NCI-H748 (cell line): ENCODE measurements around the gene TSPAN9.

Source experiments
- DNase-seq: peaks from one replicate; lab custom pipeline; 2025; ENCODE audit not compliant: unreplicated experiment; lab: John Stamatoyannopoulos, UW

The TSPAN9 gene

GRCh38 chr12:3138941-3139511, 61.8 kb downstream of the TSPAN9 start:
- no peak for DNase-seq

DNA sequence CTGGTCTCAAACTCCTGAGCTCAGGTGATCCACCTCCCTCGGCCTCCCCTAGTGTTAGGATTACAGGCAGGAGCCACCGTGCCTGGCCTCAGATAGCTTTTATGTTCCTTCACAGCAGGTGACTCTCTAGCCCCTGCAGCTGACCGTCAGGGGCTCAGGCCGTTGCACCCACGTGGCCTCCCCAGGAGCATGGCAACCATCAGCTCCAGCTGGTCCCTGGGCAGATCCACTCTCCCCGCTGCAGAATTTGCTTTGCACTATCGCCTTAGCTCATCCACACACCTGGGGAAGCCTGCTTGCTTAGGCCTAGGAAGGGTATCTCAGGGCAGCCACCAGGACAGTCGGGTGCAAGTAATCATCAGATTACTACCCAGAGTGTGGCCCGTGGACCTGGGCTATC, 62.6 kb downstream of the TSPAN9 start:
- no peak for DNase-seq

GRCh38 chr12:3140284-3140683, 63.1 kb downstream of the TSPAN9 start:
- DNase-seq: no peak

DNA sequence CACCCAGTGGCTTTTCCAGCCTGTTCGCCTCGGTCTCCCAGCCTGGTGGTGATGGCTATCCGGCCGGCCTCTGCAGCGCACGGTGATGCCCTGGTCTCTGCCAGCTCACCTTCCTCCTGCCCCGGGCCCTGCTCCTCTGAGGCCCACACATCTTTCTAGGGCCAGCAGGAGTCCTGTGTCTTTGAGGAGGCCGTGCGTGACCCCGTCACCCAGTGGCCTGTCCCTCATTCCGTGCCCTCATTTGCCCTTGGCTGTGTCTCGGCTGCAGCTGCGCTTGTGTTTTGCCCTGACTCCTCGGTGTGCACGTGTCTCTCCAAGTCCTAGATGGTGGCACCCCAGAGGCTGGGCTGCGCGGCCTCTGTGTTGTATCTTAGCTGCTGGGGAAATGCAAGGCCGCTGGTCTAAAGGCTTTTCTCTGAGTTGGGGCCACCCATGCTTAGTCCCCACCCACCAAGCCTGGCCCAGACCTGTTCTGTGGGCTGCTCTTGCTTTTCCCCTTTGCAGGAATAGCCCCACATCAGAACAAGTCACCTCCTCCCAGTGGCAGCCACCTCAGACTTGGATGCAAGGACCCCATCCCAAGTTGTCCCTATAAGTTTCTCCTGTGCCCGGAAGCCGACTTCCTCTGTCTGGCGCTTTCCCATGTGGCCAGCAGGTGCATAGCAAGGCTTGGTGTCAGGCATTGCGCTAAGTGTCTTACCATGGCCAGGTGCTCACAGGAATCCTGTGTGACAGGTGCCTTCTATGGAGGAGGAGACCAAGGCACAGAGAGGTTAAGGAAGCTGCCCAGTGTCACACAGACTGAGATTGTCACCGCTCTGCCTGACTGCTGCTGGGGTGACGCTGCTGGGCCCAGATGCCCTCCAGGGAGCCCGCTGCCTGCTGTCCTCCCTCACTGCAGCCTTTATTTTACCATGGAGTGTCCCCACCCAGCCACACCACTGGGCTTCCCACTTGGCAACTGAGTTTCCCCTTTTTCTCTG, 64.5 kb downstream of the TSPAN9 start:
- DNase-seq: no peak

DNA sequence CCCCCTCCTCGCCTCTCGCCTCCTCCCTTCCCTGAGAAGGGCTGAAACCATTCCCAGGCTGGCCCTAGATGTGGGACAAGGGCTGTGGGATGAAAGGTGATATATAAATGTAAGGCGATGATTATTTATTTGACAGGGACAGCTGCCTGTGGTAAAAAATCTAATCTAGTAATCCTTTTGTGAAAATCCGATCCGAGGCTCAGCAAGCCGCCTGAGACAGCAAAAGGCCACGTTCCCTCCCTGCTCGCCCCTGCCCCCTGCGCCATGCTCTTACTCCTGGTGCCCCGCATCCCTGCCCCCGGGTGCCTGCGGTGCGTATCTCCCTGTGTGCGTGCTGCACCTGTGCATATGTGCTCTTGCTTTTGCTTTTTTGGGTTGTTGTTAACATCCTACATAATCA, 65.2 kb downstream of the TSPAN9 start:
- DNase-seq: no peak

DNA sequence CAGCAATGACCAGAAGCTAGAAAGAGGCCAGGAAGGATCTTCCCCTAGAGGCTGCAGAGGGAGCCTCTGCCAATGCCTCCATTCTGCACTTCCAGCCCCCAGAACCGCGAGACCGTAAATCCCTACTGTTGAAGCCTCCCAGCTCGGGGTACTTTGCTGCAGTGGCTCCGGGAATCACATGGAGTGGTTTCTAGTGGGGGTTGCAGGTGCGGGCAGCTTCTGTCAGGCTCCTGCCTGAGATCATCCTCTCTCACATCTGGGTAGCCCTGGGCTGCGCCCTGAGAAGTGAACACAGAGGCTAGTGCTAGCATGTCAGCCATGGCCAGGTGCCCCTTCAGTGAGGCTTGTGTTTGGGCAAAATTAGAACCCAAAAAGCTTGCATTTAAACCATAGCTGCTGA, 67.3 kb downstream of the TSPAN9 start:
- no peak for DNase-seq

- no peak for DNase-seq
These were observed 67.9 kb downstream of the TSPAN9 start for GRCh38 chr12:3145033-3145432.

DNA sequence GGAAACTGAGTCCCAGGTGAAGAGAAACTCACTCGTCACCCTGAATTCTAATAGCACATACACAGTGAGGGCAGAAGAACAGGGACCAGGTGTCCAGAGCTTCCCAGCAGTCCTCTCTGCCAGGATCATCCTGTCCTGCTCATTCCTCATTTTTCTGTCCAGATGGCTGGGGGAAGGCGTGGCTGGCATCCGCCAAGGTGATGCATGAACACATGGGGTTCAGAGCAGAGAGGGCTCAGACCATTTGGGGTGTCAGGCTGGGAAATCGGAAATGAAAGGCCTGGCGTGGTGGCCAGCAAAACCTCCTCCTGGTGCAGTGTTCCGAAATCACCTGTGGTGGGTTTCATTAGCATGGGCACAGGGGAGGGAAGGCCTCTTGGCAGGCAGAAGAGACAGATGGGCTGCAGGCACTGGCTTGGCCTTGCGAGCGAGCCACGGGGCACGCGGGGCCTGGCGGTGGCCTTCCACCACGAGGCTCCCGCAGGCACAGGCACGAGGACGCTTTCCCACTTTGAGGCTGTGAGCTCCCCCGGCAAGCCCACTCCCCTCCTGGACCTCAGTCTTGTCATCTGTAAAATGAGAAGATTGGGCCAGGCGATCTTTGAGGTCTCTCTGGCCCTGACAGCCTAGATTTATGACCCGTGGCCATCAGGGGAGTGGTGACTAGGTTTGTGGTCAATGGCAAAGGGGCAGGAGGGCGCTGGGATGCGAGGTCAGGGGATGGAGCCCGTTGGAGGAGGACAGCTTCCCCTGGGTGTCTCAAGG, 68.5 kb downstream of the TSPAN9 start:
- no peak for DNase-seq

GRCh38 chr12:3147260-3147659, 70.1 kb downstream of the TSPAN9 start:
- no peak for DNase-seq

DNA sequence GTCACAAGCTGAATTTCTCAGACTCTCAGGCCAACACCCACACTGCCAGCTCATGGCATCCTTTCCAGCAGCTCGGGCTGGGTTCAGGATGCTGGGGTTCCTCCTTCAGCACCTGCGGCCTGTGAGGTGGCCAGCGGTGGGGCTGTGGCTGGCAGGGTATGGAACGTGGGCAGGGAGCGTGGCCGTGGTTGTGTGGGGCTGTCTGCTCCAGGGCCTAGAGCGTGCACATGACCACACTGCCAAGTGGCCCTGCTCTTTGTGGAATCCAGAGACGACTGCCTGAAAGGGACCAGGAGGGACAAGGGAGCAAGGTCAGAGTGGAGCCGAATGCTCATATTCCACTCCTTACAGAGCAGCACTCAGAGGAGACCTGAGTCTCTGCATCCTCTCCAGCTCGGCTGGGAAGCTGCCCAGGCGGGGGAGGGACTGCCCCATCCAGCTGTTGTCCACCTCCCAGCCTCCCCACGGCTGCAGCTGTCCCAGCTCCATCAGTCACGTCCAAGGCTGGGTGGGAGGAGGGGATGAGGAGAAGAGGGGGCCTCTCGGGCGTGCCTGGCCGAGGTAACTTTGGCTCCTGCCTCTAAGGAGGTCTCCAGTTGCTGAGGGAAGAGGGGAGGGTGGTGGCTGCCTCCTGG, 71.3 kb downstream of the TSPAN9 start:
- DNase-seq: no peak

- no peak for DNase-seq
These were observed 72.5 kb downstream of the TSPAN9 start for GRCh38 chr12:3149515-3150307.

DNA sequence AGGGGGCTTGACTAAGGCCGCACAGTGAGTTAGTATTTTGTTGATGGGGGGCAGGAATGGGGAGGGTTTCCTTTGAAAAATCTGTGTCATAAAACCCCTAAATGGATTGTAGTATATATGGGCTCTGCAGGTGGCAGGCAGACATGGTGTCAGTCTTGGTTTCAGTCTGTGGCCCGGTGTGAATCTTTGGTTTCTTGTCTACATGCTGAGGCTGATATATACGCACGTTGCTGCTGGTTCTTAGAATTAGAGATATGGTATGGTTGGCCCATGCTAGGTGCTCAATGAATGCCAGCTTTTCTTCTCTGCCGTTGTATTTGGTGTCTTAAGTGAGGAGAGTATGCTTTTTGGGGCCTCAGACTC, 73.1 kb downstream of the TSPAN9 start:
- no peak for DNase-seq

DNA sequence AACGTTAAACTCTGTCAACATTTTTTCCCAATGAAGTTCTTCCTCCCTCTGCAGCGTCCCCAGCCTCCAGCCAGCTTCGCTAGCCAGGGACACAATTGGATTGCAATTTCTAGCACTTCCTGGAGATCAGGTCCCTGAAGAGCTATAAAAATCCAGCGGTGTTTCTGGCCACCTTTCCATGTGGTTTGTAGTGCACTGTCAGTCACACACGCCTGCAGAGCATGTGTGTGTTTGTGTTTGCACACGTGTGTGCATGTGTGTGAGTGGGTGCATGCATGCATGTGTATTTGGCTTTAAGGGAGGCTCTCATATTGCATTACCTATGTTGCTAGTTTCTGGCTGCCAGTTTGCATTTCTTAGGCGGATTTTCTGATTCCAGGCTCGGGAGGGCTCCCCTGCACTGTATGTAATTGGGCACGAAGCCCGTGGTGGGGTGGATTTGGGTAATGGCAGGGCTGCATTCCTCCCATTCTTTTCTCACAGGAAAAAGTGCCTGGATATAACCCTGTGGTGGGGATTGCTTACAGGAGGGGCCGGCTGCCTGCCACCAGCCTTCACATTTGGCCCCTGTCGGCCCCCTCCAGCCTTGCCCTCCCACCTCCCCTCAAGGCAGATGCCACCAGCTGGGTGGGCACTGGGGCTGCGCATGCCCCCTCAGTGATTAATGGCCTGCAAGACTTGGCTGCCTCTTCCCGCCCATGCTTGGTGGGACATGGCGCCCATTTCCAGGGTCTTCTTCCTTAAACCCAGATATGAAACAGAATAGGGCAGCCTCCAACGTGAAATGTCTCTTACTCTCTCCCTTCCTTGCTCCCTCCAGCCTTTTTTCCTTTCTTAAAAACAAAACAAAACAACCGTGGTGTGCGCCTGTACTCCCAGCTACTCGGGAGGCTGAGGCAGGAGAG, 74.0 kb downstream of the TSPAN9 start:
- DNase-seq: no peak

- DNase-seq: no peak
These were observed 74.9 kb downstream of the TSPAN9 start for GRCh38 chr12:3152011-3152511.

GRCh38 chr12:3152892-3153291, 75.7 kb downstream of the TSPAN9 start:
- no peak for DNase-seq

DNA sequence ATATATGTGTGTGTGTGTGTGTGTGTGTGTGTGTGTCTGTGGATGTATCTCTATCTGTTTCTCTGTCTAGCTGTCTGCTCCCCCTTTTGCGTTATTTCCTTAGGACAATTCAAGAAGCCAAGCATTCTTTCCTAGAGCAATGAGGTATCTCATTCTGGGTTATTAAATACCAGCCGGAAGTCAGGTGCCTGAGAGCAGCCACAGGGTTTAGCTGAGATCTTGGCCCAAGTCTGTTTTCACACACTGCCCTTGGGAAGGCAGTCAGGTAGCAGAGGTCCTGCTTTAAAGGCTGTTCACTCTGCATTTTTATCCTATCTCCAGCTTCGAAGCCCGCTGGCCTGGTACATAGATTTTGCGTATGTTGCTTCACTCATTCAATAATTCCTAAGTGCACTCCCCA, 76.8 kb downstream of the TSPAN9 start:
- no peak for DNase-seq

DNA sequence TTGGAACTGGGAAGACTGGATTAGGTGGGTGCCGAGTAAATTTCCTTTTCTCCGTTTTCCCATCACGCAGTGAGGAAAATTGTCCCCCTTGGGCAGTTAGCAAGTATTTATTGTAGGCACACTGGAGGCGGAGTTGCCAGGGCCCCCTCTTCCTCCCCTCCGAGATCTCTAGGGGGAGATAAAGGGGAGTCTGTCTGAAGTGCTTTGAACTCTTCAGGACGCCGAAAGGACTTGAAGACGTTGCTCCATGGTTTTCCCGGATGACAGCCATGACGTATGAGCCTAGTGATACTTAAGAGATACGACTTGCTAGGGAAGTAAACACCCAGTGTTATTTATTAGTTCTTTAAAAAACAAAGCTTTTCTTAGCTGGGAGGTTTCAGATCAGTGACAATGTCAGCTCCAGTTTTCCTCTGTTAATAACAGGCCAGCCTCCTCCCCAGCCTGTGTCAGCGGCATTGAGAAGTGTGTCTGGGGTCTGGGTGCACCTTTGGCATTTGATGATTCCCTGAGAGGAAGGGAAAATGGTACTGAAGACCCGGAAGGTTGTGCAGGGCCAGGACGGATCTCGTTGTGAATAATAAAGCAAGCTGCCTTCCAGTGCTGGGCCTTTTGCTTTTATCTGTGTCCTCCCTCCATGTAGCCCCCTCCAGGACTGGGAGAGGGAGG, 78.7 kb downstream of the TSPAN9 start:
- no peak for DNase-seq

DNA sequence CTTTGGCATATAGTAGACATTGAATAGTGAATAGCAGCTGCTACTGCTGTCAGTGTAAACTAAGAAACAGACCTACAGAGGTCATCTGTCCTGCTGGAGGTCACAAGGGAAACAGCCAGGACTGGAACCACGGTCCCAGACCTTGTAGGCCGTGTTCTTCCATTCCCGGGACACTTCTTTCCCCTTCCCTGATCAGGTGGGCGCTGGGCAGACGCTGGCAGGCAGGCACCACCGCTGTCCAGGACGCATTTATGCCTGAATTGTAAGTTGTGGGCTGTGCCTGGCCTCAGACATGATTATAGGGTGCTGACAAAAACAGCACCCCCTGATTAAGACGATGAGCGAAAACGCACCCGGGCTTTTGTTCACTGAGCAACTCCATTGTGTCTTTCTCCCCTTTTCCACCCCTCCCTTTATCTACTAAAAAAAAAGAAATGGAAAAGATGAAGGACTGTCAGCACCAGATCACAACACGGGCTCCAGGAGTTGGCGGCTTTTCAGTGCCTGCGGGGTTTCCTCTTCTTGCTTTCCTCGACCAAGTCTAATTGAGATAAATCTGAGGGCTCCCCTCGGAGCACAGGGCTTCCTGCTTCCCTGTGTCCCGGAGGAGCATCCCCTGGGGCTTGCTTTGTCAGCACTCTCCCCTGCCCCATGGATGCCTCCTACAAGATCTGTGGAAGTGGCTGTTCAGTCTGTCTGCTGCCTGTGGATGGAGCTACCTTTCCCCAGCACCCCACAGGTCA, 80.6 kb downstream of the TSPAN9 start:
- no peak for DNase-seq
